ENCODE measurements around the gene ZBTB20. TPM values are rescaled to one million over a fixed set of nuclear protein-coding genes. Genes with fewer than 3 reads are reported as not detected.

The ZBTB20 gene
- total RNA-seq, 3 donors from 2014 or later (not counting 1 experiment from before 2014, with no cell fraction given) = 52.7 to 58.3 (median 55.9) TPM

DNA sequence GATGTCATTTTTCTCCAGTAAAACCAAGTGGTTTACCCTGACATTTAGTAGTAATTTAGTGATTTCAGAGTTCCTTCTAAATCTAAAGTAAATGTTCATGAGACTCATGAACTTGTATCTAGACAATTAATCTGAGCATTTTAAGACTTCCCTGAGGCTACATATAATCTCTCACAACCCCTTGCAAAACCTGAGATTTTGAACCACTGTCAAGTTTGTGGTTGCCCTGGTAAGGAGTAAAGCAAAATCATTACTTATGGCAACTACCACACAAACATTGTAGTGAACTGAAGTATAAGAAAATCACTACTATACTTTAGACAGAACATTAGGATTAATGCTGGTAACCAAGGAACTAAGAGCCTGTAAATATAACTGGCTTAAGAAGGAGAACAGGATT, 483.1 kb downstream of the ZBTB20 start:
- H3K36me3 Mint-ChIP-seq = no peaks in the 10 kb centered on the region
- DNase-seq = no peak

DNA sequence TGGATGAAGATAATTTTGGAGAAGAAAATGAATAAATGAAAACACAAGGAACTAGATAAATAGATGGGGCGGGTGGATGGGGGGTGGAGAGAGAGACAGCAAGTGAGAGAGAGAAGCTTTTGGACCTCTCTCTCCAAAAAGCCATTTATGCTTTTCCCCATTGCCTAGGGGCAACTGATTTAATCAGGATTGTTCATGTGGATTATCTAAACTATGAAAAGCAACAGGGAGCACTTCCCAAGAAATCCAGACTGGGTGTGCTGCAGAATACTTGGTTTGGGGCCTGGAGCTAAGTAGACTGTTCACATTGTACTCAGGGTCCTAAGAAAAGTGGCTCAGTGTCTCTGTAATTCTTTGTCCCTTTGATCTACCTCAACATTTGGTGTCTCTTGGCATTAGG, 486.3 kb downstream of the ZBTB20 start:
- H3K27me3 ChIP-seq (ENCODE audit: control insufficient read depth, insufficient read depth, low read length) = no peaks in the 10 kb centered on the region
- Mint-ChIP-seq H3K4me3 (no peak overlapping the region), H3K9me3 (no peaks in the 10 kb centered on the region), H3K36me3 (no peaks in the 10 kb centered on the region), H3K27ac (no peak overlapping the region), H3K4me1 (peaks cover 0 to 6% of the 10 kb centered on the region in 2 donors), H3K27me3 (ENCODE audit: low read depth in 2 of 2) (no peaks in the 10 kb centered on the region)
- no peak for ATAC-seq
- H3K36me3 ChIP-seq (ENCODE audit: control insufficient read depth, insufficient read depth, low read length) = no peaks in the 10 kb centered on the region
- 100% methylated on average over 1 of the region's 1 CpG for WGBS (ENCODE audit: insufficient coverage)
- H3K9me3 ChIP-seq (ENCODE audit: control insufficient read depth, insufficient read depth, low read length) = no peaks in the 10 kb centered on the region
- intact Hi-C loops (cut with micrococcal nuclease) = no loop called here
- H3K4me3 ChIP-seq (ENCODE audit: low read length) = no peak overlapping the region
- DNase-seq = no peak
- H3K27ac ChIP-seq (ENCODE audit: low read length) = no peak overlapping the region
- H3K4me1 ChIP-seq (ENCODE audit: control insufficient read depth, insufficient read depth, low read length) = no peaks in the 10 kb centered on the region
- TF ChIP-seq, protein P1, sequence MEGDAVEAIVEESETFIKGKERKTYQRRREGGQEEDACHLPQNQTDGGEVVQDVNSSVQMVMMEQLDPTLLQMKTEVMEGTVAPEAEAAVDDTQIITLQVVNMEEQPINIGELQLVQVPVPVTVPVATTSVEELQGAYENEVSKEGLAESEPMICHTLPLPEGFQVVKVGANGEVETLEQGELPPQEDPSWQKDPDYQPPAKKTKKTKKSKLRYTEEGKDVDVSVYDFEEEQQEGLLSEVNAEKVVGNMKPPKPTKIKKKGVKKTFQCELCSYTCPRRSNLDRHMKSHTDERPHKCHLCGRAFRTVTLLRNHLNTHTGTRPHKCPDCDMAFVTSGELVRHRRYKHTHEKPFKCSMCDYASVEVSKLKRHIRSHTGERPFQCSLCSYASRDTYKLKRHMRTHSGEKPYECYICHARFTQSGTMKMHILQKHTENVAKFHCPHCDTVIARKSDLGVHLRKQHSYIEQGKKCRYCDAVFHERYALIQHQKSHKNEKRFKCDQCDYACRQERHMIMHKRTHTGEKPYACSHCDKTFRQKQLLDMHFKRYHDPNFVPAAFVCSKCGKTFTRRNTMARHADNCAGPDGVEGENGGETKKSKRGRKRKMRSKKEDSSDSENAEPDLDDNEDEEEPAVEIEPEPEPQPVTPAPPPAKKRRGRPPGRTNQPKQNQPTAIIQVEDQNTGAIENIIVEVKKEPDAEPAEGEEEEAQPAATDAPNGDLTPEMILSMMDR (IDR thresholded peaks at IDR 0.05) = no peak

More for the DNA sequence above, 483.1 kb downstream of the ZBTB20 start:
- no peak overlapping the region for H3K27ac Mint-ChIP-seq
- H3K27me3 Mint-ChIP-seq (ENCODE audit: low read depth in 2 of 2) = no peaks in the 10 kb centered on the region
- H3K27me3 ChIP-seq (ENCODE audit: control insufficient read depth, insufficient read depth, low read length) = no peaks in the 10 kb centered on the region
- H3K4me1 Mint-ChIP-seq = peaks cover 0 to 6% of the 10 kb centered on the region in 2 donors
- no peaks in the 10 kb centered on the region for H3K4me1 ChIP-seq (ENCODE audit: control insufficient read depth, insufficient read depth, low read length)
- no peak overlapping the region for H3K27ac ChIP-seq (ENCODE audit: low read length)
- H3K9me3 Mint-ChIP-seq = no peaks in the 10 kb centered on the region
- no peak for ATAC-seq
- intact Hi-C loops (cut with micrococcal nuclease) = no loop called here
- no peak overlapping the region for H3K4me3 ChIP-seq (ENCODE audit: low read length)
- no peaks in the 10 kb centered on the region for H3K36me3 ChIP-seq (ENCODE audit: control insufficient read depth, insufficient read depth, low read length)
- H3K4me3 Mint-ChIP-seq = no peak overlapping the region
- no peaks in the 10 kb centered on the region for H3K9me3 ChIP-seq (ENCODE audit: control insufficient read depth, insufficient read depth, low read length)
- TF ChIP-seq, protein P1 (IDR thresholded peaks at IDR 0.05) = no peak

DNA sequence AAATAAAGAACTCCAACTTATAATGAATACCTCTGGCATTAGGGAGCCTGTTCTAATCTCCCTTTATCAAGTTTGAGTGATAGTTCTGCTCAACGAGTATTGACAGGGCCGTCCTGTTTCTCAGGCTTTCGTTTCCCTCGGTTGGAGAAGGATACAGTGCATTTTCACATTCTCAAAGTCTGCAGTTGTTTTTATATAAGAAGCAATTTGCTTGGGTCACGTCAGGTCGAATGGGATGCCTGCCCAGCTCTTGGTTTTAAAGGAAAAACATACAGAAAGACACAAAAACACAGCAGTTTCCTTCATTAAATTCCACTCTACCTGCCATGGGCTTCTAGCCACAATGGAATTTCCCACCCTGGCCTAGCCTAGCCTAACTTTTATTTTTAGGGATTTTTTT, 487.0 kb downstream of the ZBTB20 start:
- no peak overlapping the region for H3K27ac Mint-ChIP-seq
- H3K4me3 Mint-ChIP-seq = no peak overlapping the region
- H3K4me1 Mint-ChIP-seq = peaks cover 0 to 6% of the 10 kb centered on the region in 2 donors
- 70% methylated on average over 6 of the region's 6 CpGs for WGBS (ENCODE audit: insufficient coverage)
- intact Hi-C loops (cut with micrococcal nuclease) = no loop called here
- Histone ChIP-seq H3K27me3 (ENCODE audit: control insufficient read depth, insufficient read depth, low read length) (no peaks in the 10 kb centered on the region), H3K27ac (ENCODE audit: low read length) (no peak overlapping the region), H3K9me3 (ENCODE audit: control insufficient read depth, insufficient read depth, low read length) (no peaks in the 10 kb centered on the region), H3K36me3 (ENCODE audit: control insufficient read depth, insufficient read depth, low read length) (no peaks in the 10 kb centered on the region), H3K4me3 (ENCODE audit: low read length) (no peak overlapping the region), H3K4me1 (ENCODE audit: control insufficient read depth, insufficient read depth, low read length) (no peaks in the 10 kb centered on the region)
- no peaks in the 10 kb centered on the region for H3K27me3 Mint-ChIP-seq (ENCODE audit: low read depth in 2 of 2)
- H3K9me3 Mint-ChIP-seq = no peaks in the 10 kb centered on the region
- no peaks in the 10 kb centered on the region for H3K36me3 Mint-ChIP-seq
- ATAC-seq (no peak), DNase-seq (no peak)
- TF ChIP-seq, protein P1 (IDR thresholded peaks at IDR 0.05) = no peak
